NT2/D1 (cell line): ENCODE measurements around the gene ST6GAL2.

Experiments used
- DNase-seq: peaks from one replicate; pipeline ENCODE4 v3.0.0-alpha.2; 2011; ENCODE audit warnings: low read depth, low spot score
- H3K27me3 ChIP-seq: 2 replicates; pipeline ENCODE4 v1.6.0; 2011; ENCODE audit warnings: mild to moderate bottlenecking; ENCODE audit not compliant: insufficient read length, insufficient read depth
- H3K36me3 ChIP-seq: 2 replicates; pipeline ENCODE4 v1.6.1; 2011; ENCODE audit warnings: mild to moderate bottlenecking, low read length, mixed read lengths; ENCODE audit not compliant: insufficient read depth, insufficient read length
- H3K4me1 ChIP-seq: 2 replicates; pipeline ENCODE4 v1.5.1; 2011; ENCODE audit not compliant: insufficient read depth, insufficient read length
- H3K4me3 ChIP-seq: 2 replicates; pipeline ENCODE4 v1.5.1; 2011; ENCODE audit warnings: low read depth; ENCODE audit not compliant: insufficient read length
- H3K9ac ChIP-seq: 2 replicates; pipeline ENCODE4 v1.6.0; 2011; ENCODE audit warnings: low read depth; ENCODE audit not compliant: insufficient read length
- H3K9me3 ChIP-seq: 2 replicates; pipeline ENCODE4 v1.5.1; 2011; ENCODE audit warnings: mild to moderate bottlenecking, low read length; ENCODE audit not compliant: insufficient read depth
- SUZ12 ChIP-seq: IDR thresholded peaks from 2 replicates; pipeline ENCODE4 v1.6.1; 2011; ENCODE audit not compliant: insufficient read length, insufficient read depth; ENCODE audit errors: extremely low read depth
- YY1 ChIP-seq: IDR thresholded peaks from 2 replicates; pipeline ENCODE4 v1.6.1; 2011; ENCODE audit not compliant: insufficient read length, insufficient read depth
- ZNF274 ChIP-seq: IDR thresholded peaks from 2 replicates; pipeline ENCODE4 v1.6.1; 2011; ENCODE audit warnings: mild to moderate bottlenecking, low read depth, low read length

ST6GAL2 gene

DNA sequence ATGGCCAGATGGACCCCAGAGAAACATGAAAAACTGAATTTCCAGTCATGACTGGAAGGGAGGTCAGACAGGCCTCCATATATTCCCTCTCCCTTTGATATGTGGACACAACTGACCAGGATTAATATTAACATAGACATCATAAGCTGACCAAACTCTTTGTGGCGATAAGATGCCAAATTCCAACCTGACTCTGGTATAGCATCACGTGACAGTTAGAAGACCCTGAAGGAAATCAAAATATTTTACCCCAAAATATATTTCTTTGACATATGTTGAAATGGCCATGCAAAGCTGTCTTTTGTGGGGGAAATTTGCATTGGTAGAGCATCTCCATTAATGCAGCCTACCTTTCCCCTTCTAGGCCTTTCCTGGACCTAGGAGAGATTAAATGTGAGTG lies 36.7 kb downstream of the ST6GAL2 start:
- H3K9me3 ChIP-seq = no peaks in the 10 kb centered on the region
- TF ChIP-seq YY1 = no peak
- no peak for TF ChIP-seq SUZ12
- no peak for TF ChIP-seq ZNF274
- no peak for DNase-seq
- H3K27me3 ChIP-seq = no peaks in the 10 kb centered on the region
- H3K4me1 ChIP-seq = peaks cover 4% of the 10 kb centered on the region
- no peak overlapping the region for H3K4me3 ChIP-seq
- H3K36me3 ChIP-seq = no peaks in the 10 kb centered on the region
- no peak overlapping the region for H3K9ac ChIP-seq

DNA sequence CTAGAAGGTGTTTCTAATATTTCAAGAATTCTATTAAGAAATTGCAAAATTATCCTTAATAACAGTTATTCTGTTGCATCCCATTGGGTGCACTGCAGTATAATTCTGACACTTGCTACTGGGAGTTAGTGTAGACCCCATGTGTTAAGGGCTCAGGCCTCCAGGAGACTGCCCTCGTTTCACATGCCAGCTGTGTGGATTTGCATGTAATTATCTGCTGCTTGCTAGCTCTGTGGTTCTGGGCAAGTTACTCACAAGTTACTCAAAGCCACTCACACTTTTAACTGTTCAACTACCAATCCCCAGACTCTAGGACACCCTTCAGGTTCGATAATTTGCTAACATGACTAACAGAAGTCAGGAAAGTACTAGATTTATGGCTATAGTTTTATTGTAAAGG lies 38.6 kb downstream of the ST6GAL2 start:
- Histone ChIP-seq H3K4me3 (no peak overlapping the region), H3K4me1 (peaks cover under 1% of the 10 kb centered on the region), H3K36me3 (no peaks in the 10 kb centered on the region), H3K27me3 (no peaks in the 10 kb centered on the region), H3K9me3 (no peaks in the 10 kb centered on the region), H3K9ac (no peak overlapping the region)
- TF ChIP-seq YY1 (no peak), ZNF274 (no peak), SUZ12 (no peak)
- no peak for DNase-seq

DNA sequence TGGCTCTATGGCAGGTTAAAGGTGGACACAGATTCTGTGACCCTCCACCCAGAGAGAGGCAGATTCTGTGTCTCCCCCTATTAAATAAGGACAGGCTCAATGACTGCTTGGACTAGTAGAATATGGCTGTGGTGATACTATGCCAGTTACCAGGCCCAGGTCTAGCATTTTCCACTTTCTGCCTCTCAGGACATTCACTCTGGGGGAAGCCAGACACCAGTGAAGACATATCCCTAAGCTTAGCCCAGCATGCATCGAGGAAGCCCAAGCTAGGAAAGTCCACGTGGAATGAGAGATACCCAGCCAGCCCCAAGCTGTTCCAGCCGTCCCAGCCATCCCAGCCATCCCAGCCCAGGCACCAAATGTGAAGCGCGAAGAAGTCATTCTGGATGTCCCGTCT lies 40.3 kb downstream of the ST6GAL2 start:
- H3K9ac ChIP-seq = no peak overlapping the region
- no peaks in the 10 kb centered on the region for H3K4me1 ChIP-seq
- no peak for TF ChIP-seq ZNF274
- TF ChIP-seq YY1 = no peak
- TF ChIP-seq SUZ12 = no peak
- no peaks in the 10 kb centered on the region for H3K9me3 ChIP-seq
- no peaks in the 10 kb centered on the region for H3K36me3 ChIP-seq
- H3K4me3 ChIP-seq = no peak overlapping the region
- no peak for DNase-seq
- no peaks in the 10 kb centered on the region for H3K27me3 ChIP-seq

DNA sequence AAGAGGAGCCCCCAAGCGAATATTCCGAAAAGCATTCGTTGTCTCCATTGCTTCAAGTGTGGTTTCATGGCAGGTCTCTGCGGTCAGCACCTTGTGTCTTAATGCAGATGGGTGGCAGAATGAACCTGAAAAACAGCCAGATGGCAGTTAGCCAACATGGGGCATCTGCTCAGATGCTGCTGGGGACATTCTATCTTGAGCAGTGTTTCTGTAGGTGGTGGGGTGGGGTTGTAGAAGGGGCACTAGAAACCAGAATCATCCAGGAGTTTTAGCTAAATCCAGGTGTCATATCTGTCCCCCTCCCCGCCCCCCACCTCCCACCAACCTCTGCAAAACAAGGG lies 42.1 kb downstream of the ST6GAL2 start:
- no peaks in the 10 kb centered on the region for H3K36me3 ChIP-seq
- DNase-seq = no peak
- H3K27me3 ChIP-seq = no peaks in the 10 kb centered on the region
- TF ChIP-seq ZNF274 = no peak
- no peak overlapping the region for H3K4me3 ChIP-seq
- H3K9me3 ChIP-seq = no peaks in the 10 kb centered on the region
- H3K4me1 ChIP-seq = no peaks in the 10 kb centered on the region
- H3K9ac ChIP-seq = no peak overlapping the region

DNA sequence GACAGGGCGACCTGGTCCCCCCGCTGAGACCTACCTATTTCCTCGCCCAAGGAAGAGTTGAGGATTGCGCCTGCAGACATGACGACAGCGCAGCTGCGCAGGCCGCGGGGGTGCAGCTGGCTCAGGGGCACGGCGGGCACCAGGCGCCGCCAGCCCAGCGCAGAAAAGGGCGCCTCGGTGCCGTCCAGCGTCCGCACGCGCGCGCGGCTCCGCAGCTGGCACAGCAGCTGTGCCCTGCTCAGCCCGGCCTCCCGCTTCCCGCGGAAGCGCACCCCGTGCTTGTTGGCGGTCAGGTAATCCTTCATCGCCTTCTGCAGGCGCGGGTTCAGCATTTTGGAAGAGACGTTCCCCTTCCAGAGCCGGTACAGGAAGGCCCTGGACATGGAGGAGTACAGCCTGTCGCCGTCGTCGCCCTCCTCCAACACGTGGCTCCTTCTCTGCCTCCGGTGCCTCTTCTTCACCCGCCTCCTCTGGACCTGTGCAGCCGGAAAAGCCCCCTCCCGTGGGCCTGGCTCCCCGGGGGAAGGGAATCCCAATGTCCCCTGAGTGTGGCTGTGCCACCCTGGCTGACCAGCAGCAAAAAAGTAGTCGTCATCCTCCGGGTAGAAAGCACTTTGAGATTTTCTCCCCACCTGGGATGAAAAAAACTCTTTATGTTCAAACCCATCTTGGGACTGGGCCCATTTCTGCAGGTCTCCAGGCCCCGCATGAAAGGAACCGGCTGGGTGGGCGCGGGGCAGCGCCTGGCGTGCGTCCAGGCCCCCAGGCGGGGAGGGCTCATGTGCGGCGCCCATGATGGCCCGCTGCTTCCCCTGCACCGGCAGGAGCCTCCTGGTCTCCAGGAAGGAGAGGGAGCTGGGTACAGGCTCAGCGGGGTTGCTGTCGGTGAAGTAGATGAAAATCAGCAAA lies 42.7 kb downstream of the ST6GAL2 start:
- no peak overlapping the region for H3K4me3 ChIP-seq
- H3K9ac ChIP-seq = no peak overlapping the region
- H3K36me3 ChIP-seq = no peaks in the 10 kb centered on the region
- TF ChIP-seq SUZ12 = no peak
- TF ChIP-seq ZNF274 = no peak
- no peak for TF ChIP-seq YY1
- H3K9me3 ChIP-seq = no peaks in the 10 kb centered on the region
- no peaks in the 10 kb centered on the region for H3K27me3 ChIP-seq
- no peak for DNase-seq
- H3K4me1 ChIP-seq = no peaks in the 10 kb centered on the region

DNA sequence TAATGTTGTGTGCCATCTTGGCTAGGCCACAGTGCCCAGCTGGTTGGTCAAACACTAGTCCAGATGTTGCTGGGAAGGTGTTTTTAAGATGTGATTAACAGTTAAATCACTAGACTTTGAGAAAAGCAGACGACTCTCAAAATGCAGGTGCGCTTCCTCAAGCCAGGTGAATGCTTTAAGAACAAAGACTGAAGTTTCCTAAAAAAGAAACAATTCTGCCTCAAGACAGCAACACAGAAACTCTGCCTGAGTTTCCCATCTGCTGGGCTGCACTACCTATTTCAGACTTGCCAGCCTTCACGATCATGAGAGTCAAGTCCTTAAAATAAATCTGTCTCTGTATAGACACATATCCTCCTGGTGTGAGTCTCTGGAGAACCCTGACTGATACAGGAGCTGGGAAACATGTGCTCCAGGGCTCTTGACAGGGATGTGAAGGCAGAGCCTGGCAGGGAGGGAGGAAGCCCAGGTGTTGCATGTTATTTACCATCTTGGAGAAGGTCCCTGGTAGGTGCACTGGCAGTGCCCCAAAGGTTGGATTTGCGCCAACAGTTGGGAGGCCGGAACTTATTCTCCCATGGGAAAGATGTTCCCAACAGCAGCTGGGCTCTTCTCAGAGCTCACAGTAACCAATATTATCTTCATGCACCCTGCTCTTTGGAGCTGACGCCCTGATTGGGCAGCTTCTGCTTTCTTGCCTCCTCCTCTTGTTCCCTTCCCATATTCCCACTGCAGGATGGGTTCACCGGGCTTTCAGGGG lies 43.9 kb downstream of the ST6GAL2 start:
- no peaks in the 10 kb centered on the region for H3K27me3 ChIP-seq
- H3K4me3 ChIP-seq = no peak overlapping the region
- no peaks in the 10 kb centered on the region for H3K4me1 ChIP-seq
- H3K9me3 ChIP-seq = no peaks in the 10 kb centered on the region
- TF ChIP-seq SUZ12 = no peak
- TF ChIP-seq YY1 = no peak
- TF ChIP-seq ZNF274 = no peak
- no peak for DNase-seq
- H3K9ac ChIP-seq = no peak overlapping the region
- no peaks in the 10 kb centered on the region for H3K36me3 ChIP-seq

DNA sequence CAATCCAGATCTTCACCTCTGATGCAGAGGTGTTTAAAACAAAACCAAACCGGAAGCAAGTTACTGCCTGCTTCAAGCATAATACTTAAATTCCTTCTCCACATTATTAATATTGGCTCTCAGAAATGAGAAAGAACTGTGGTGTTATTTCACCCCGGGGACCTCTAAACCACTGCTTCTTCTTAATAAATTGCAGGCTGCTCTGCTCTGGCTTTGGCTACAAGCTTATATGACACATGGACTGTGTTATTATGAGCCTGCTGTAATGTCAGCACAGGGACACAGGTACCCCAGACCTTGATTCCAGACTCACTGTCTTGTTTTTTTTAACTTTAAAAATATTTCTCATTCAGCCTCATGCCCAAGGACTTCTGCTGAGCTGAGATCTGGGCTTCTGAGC lies 45.1 kb downstream of the ST6GAL2 start:
- H3K9ac ChIP-seq = no peak overlapping the region
- TF ChIP-seq YY1 (no peak), SUZ12 (no peak), ZNF274 (no peak)
- no peaks in the 10 kb centered on the region for H3K36me3 ChIP-seq
- DNase-seq = no peak
- H3K4me1 ChIP-seq = no peaks in the 10 kb centered on the region
- H3K9me3 ChIP-seq = no peaks in the 10 kb centered on the region
- H3K4me3 ChIP-seq = no peak overlapping the region
- no peaks in the 10 kb centered on the region for H3K27me3 ChIP-seq
